ENCODE measurements around the gene HPCAL1.

The HPCAL1 gene

DNA sequence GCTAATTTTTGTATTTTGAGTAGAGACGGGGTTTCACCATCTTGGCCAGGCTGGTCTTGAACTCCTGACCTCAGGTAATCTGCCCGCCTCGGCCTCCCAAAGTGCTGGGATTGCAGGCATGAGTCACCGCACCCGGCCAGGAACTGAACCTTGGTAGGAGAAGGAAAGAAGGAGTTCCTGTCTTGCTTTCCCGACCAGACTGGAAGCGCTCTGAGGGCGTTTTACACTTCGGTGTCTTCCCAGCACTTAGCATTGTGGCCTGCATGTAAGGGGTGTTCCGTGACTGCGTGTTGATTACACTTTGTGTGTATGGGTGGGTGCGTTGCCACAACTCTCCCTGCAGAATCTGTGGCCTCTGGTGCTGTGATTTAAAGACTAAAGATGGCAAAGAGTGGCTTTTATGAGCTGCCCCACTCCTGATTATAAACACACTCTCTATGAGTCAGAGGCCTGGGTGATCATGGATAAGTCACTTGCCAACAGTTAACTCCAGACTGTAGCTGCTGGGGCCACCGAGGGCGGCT lies 99.4 kb downstream of the HPCAL1 start:
- no peak for TF ChIP-seq POU2F2 (IDR thresholded peaks at IDR 0.05; ENCODE audit: low read depth, low read length)
- TF ChIP-seq POLR2A (IDR thresholded peaks at IDR 0.05; ENCODE audit: low read depth, low read length), result no peak
- TF ChIP-seq SPI1 (IDR thresholded peaks at IDR 0.05; ENCODE audit: low read depth, low read length), result no peak
- no peak for TF ChIP-seq PAX5 (IDR thresholded peaks at IDR 0.05; ENCODE audit: insufficient read depth, low read length, severe bottlenecking)
- TF ChIP-seq TAF1 (IDR thresholded peaks at IDR 0.05; ENCODE audit: low read depth, low read length), result no peak
- no peak for TF ChIP-seq POLR2AphosphoS5 (IDR thresholded peaks at IDR 0.05; ENCODE audit: low read depth, low read length)
- FAIRE-seq, result no peak
- no peak for DNase-seq (ENCODE audit: insufficient read length, low spot score)

- TF ChIP-seq SPI1 (IDR thresholded peaks at IDR 0.05; ENCODE audit: low read depth, low read length) (no peak), TAF1 (IDR thresholded peaks at IDR 0.05; ENCODE audit: low read depth, low read length) (no peak), PAX5 (IDR thresholded peaks at IDR 0.05; ENCODE audit: insufficient read depth, low read length, severe bottlenecking) (no peak)
- FAIRE-seq (no peak), DNase-seq (ENCODE audit: insufficient read length, low spot score) (no peak)
These were observed 100.0 kb downstream of the HPCAL1 start for GRCh38 chr2:10402653-10403215.

DNA sequence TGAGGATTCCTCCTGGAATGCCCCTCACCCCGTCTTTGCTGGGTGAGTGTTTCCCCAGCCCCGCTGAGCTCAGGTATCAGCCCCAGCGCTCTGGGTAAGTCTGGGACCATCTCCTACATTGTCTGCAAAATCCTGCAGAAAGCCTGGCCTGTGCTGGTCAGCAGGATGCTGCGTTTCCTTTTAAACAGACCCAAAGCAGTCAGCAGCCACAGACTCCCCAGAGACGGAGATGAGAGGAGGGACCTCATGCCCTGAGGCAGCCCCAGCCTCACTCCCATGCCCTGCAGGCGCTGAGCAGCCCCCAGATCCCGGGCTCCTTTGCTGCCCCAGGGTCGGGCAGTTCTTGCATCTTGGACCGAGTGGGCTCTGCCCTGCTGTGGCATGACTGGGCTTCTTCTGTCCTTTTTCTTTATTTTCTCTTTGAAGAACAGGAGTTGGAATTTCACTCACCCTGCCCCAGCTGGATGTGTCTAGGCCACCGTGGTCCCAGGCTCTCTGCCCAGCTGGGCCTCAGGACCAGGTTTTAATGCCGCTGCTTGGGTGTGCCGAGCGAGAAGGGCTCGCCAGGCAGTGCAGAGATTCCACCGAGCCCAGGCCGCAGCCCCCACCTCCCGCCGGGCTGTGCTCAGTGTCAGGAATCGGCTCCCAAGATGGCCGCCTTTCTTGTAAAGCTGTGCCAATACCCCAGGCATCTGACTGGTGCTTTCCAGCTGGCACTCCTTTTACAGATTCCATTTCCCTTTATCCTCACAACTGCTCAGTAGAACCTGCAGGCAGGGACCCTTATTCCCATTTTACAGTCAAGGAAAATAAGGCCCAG lies 101.8 kb downstream of the HPCAL1 start:
- FAIRE-seq, result no peak
- no peak for TF ChIP-seq PAX5 (IDR thresholded peaks at IDR 0.05; ENCODE audit: insufficient read depth, low read length, severe bottlenecking)
- TF ChIP-seq POU2F2 (IDR thresholded peaks at IDR 0.05; ENCODE audit: low read depth, low read length), result no peak
- no peak for TF ChIP-seq TAF1 (IDR thresholded peaks at IDR 0.05; ENCODE audit: low read depth, low read length)
- no peak for DNase-seq (ENCODE audit: insufficient read length, low spot score)

DNA sequence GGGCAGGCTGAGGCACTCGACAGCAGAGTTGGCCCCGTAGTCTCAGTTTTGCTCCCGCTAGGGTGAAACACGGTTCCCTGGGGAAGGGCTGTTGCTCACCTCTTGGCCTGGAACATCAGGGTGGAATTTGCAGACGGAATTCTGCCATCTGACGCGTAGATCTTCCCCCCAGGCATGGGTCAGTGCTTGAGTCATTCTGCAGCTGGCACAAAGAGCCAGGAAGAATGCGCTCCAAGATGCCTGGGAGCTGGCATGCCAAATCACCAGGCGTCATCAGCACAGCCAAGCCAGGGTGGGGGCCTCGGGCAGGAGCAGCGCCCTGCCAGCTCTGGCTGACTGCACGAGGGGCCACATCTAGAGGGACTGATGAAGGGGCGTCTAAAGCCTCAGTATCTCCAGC lies 102.7 kb downstream of the HPCAL1 start:
- FAIRE-seq, result no peak
- DNase-seq (ENCODE audit: insufficient read length, low spot score), result no peak
- TF ChIP-seq SPI1 (IDR thresholded peaks at IDR 0.05; ENCODE audit: low read depth, low read length), result no peak
- no peak for TF ChIP-seq POLR2AphosphoS5 (IDR thresholded peaks at IDR 0.05; ENCODE audit: low read depth, low read length)

- no peak for FAIRE-seq
- TF ChIP-seq PAX5 (IDR thresholded peaks at IDR 0.05; ENCODE audit: insufficient read depth, low read length, severe bottlenecking) (no peak), POLR2AphosphoS5 (IDR thresholded peaks at IDR 0.05; ENCODE audit: low read depth, low read length) (no peak), POLR2A (IDR thresholded peaks at IDR 0.05; ENCODE audit: low read depth, low read length) (no peak), SPI1 (IDR thresholded peaks at IDR 0.05; ENCODE audit: low read depth, low read length) (no peak), TAF1 (IDR thresholded peaks at IDR 0.05; ENCODE audit: low read depth, low read length) (no peak), POU2F2 (IDR thresholded peaks at IDR 0.05; ENCODE audit: low read depth, low read length) (no peak)
- no peak for DNase-seq (ENCODE audit: insufficient read length, low spot score)
These were observed 103.3 kb downstream of the HPCAL1 start for GRCh38 chr2:10406016-10406415.

GRCh38 chr2:10406491-10407188 lies 103.9 kb downstream of the HPCAL1 start:
- FAIRE-seq (no peak), DNase-seq (ENCODE audit: insufficient read length, low spot score) (no peak)
- no peak for TF ChIP-seq POLR2AphosphoS5 (IDR thresholded peaks at IDR 0.05; ENCODE audit: low read depth, low read length)

GRCh38 chr2:10407432-10407831 lies 104.7 kb downstream of the HPCAL1 start:
- FAIRE-seq, result no peak
- TF ChIP-seq POLR2AphosphoS5 (IDR thresholded peaks at IDR 0.05; ENCODE audit: low read depth, low read length) (no peak), TAF1 (IDR thresholded peaks at IDR 0.05; ENCODE audit: low read depth, low read length) (no peak), POLR2A (IDR thresholded peaks at IDR 0.05; ENCODE audit: low read depth, low read length) (no peak), POU2F2 (IDR thresholded peaks at IDR 0.05; ENCODE audit: low read depth, low read length) (no peak), SPI1 (IDR thresholded peaks at IDR 0.05; ENCODE audit: low read depth, low read length) (no peak), PAX5 (IDR thresholded peaks at IDR 0.05; ENCODE audit: insufficient read depth, low read length, severe bottlenecking) (no peak)
- DNase-seq (ENCODE audit: insufficient read length, low spot score), result no peak

- FAIRE-seq (peak; percentile 82), DNase-seq (ENCODE audit: insufficient read length, low spot score) (peak; percentile 49)
- TF ChIP-seq POU2F2 (IDR thresholded peaks at IDR 0.05; ENCODE audit: low read depth, low read length), result no peak
- TF ChIP-seq POLR2AphosphoS5 (IDR thresholded peaks at IDR 0.05; ENCODE audit: low read depth, low read length), result no peak
- TF ChIP-seq PAX5 (IDR thresholded peaks at IDR 0.05; ENCODE audit: insufficient read depth, low read length, severe bottlenecking), result no peak
- no peak for TF ChIP-seq POLR2A (IDR thresholded peaks at IDR 0.05; ENCODE audit: low read depth, low read length)
- no peak for TF ChIP-seq TAF1 (IDR thresholded peaks at IDR 0.05; ENCODE audit: low read depth, low read length)
- TF ChIP-seq SPI1 (IDR thresholded peaks at IDR 0.05; ENCODE audit: low read depth, low read length), result no peak
These were observed 105.3 kb downstream of the HPCAL1 start for GRCh38 chr2:10407841-10408648.

Data from GM12891 (cell line).